HepG2 (cell line): ENCODE measurements around the gene ASAP2. TPM values are rescaled to one million over a fixed set of nuclear protein-coding genes. Genes with fewer than 3 reads are reported as not detected.
A peak's percentile ranks its signal among the peaks of the same experiment; 100 is the strongest.

Experiments
- RERE ChIP-seq: IDR thresholded peaks from 2 replicates; pipeline ENCODE4 v1.6.1; 2016; ENCODE audit warnings: low read depth, missing genetic modification reagents, missing compliant biosample characterization
- SKI ChIP-seq: fragments of 450-650 bp; IDR thresholded peaks from one replicate; pipeline ENCODE4 v1.6.1; 2018; ENCODE audit warnings: mild to moderate bottlenecking; ENCODE audit not compliant: partially characterized antibody
- ZMAT5 ChIP-seq: sonication (generic); formaldehyde crosslinking; IDR thresholded peaks from 2 replicates; pipeline ENCODE4 v1.5.0; 2020; ENCODE audit warnings: mild to moderate bottlenecking, low read depth, missing genetic modification reagents, borderline replicate concordance
- ZNF280D ChIP-seq: sonication (generic); formaldehyde crosslinking; IDR thresholded peaks from 2 replicates; pipeline ENCODE4 v1.5.1; 2020; ENCODE audit warnings: mild to moderate bottlenecking, missing genetic modification reagents
- ZNF30 ChIP-seq: sonication (generic); formaldehyde crosslinking; IDR thresholded peaks from 2 replicates; pipeline ENCODE4 v1.5.0; 2020; ENCODE audit warnings: mild to moderate bottlenecking, missing genetic modification reagents
- ZNF724P ChIP-seq: sonication (generic); formaldehyde crosslinking; IDR thresholded peaks from 2 replicates; pipeline ENCODE4 v1.8.0; 2022; ENCODE audit warnings: missing genetic modification reagents, borderline replicate concordance
- ZSCAN22 ChIP-seq: sonication (generic); formaldehyde crosslinking; IDR thresholded peaks from 2 replicates; pipeline ENCODE4 v1.4.0; 2020; ENCODE audit warnings: mild to moderate bottlenecking, missing genetic modification reagents
- polyA plus RNA-seq, 8 experiments: library from polyadenylated mRNA; depleted of rRNA in 3 of 8; stranded (reverse) in 7 of 8; unstranded in 1 of 8; fragments of >200 nt; fragmentation: Illumina TruSeq in 4 of 8; extraction: Trizol in 4 of 8; gene quantifications; 2 replicates each; pipeline versions ENCODE4 v1.2.1 to v1.2.3, GENCODE V29; 2011 to 2016; ENCODE audit warnings: low read depth in 4 of 8, missing spikeins in 1 of 8, mixed read lengths in 1 of 8; ENCODE audit not compliant: insufficient read depth in 1 of 8
- total RNA-seq, 5 experiments: library from RNA; depleted of rRNA; stranded (reverse); fragments of >200 nt; fragmentation: Illumina TruSeq; extraction: Trizol; gene quantifications; 2 replicates each; pipeline ENCODE4 v1.2.3, GENCODE V29; 2016; ENCODE audit warnings: low read depth in 1 of 5
- TF ChIP-seq, protein P1 (sequence below): sonication (generic); formaldehyde crosslinking; IDR thresholded peaks from 2 replicates; pipeline ENCODE4 v1.4.0; 2020; ENCODE audit warnings: missing genetic modification reagents
- TF ChIP-seq, protein P2 (sequence below): sonication (generic); formaldehyde crosslinking; IDR thresholded peaks from 2 replicates; pipeline ENCODE4 v1.4.0; 2020; ENCODE audit warnings: missing genetic modification reagents

ASAP2 gene
- total and polyA plus RNA-seq, 2 of the 13 experiments (the other 11 are each of a cell fraction or from before 2014, with no cell fraction given): 7.3 to 22.3 TPM

DNA sequence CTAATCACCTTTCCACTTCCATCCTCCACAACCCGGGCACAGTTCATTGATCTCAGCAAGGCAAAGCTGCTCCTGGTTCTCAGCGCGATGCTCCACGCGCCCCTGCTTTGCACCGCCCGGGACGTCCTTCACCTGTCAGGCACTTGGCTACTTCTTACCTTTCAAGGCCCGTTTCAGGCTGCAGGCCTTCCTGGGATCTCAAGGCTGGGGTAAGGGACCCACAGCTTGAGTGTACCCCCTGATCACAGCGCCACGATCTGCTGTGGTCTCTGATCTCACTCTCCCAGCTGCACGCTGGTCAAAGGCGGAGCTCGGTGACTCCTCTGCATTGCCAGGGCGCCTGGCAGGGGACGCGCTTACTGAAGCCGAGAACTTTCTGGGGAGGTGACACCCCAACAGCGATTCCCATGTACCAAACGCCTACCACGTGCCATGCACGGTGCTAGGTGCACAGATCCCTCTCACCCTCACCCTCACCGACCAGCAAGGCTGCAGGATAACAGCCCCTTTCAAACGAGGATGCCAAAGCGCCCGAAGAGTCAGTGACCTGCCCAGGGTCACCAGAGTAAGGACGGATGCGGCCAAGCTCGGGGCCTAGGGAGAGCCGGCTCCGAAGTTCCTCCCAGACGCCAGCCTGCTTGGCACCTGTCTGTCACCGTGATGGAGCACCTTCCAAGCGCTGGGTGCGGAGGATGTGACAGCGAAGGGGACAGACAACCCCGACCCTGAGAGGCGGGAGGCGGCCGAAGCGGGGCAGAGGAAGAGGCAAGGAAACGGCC is 215.9 kb downstream of the ASAP2 start (continued):
- TF ChIP-seq RERE (CRISPR knock-in tag): no peak
- TF ChIP-seq, protein P1, sequence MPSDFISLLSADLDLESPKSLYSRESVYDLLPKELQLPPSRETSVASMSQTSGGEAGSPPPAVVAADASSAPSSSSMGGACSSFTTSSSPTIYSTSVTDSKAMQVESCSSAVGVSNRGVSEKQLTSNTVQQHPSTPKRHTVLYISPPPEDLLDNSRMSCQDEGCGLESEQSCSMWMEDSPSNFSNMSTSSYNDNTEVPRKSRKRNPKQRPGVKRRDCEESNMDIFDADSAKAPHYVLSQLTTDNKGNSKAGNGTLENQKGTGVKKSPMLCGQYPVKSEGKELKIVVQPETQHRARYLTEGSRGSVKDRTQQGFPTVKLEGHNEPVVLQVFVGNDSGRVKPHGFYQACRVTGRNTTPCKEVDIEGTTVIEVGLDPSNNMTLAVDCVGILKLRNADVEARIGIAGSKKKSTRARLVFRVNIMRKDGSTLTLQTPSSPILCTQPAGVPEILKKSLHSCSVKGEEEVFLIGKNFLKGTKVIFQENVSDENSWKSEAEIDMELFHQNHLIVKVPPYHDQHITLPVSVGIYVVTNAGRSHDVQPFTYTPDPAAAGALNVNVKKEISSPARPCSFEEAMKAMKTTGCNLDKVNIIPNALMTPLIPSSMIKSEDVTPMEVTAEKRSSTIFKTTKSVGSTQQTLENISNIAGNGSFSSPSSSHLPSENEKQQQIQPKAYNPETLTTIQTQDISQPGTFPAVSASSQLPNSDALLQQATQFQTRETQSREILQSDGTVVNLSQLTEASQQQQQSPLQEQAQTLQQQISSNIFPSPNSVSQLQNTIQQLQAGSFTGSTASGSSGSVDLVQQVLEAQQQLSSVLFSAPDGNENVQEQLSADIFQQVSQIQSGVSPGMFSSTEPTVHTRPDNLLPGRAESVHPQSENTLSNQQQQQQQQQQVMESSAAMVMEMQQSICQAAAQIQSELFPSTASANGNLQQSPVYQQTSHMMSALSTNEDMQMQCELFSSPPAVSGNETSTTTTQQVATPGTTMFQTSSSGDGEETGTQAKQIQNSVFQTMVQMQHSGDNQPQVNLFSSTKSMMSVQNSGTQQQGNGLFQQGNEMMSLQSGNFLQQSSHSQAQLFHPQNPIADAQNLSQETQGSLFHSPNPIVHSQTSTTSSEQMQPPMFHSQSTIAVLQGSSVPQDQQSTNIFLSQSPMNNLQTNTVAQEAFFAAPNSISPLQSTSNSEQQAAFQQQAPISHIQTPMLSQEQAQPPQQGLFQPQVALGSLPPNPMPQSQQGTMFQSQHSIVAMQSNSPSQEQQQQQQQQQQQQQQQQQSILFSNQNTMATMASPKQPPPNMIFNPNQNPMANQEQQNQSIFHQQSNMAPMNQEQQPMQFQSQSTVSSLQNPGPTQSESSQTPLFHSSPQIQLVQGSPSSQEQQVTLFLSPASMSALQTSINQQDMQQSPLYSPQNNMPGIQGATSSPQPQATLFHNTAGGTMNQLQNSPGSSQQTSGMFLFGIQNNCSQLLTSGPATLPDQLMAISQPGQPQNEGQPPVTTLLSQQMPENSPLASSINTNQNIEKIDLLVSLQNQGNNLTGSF (CRISPR knock-in tag): no peak; the same call in 1 of the 2 replicates
- peak; percentile 88; the same call in 1 of the 2 replicates for TF ChIP-seq ZNF30 (CRISPR knock-in tag)
- no peak for TF ChIP-seq SKI
- no peak; the same call in 1 of the 2 replicates for TF ChIP-seq ZNF724P
- TF ChIP-seq ZMAT5: no peak
- peak; percentile 77 for TF ChIP-seq ZNF280D
- TF ChIP-seq ZSCAN22 (CRISPR knock-in tag): no peak
- TF ChIP-seq, protein P2, sequence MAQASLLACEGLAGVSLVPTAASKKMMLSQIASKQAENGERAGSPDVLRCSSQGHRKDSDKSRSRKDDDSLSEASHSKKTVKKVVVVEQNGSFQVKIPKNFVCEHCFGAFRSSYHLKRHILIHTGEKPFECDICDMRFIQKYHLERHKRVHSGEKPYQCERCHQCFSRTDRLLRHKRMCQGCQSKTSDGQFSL (CRISPR knock-in tag): no peak
